Upper lobe of left lung (tissue), 4 donors: ENCODE results near the gene EID1.

ENCODE experiments used
- CTCF ChIP-seq, 6 experiments: fragments of 450-650 bp in 4 of 6; fragments of 200-600 bp in 2 of 6; sonication (generic) in 2 of 6; IDR thresholded peaks; one replicate each; pipeline ENCODE4 v1.5.1; 2016 to 2019; ENCODE audit warnings: antibody characterized with exemption in 6 of 6
- POLR2AphosphoS5 ChIP-seq, 2 donors: sonication (generic); formaldehyde crosslinking; IDR thresholded peaks; one replicate each; pipeline ENCODE4 v1.5.1; 2017; ENCODE audit warnings: antibody characterized with exemption in 2 of 2

GRCh38 chr15:48861813-48862431 lies 16.0 kb upstream of the EID1 start:
- TF ChIP-seq CTCF (IDR thresholded peaks at IDR 0.05) (peak; percentile 43 to 81 (median 74)), POLR2AphosphoS5 (IDR thresholded peaks at IDR 0.05) (no peak)
